ENCODE results near the gene UGGT2.

GRCh38 chr13:95955255-95955654 lies 97.9 kb downstream of the UGGT2 start:
- TF ChIP-seq TCF15 (CRISPR knock-in tag; IDR thresholded peaks at IDR 0.05) (no peak), E2F1 (CRISPR knock-in tag; IDR thresholded peaks at IDR 0.05) (no peak), ZKSCAN8 (CRISPR knock-in tag; IDR thresholded peaks at IDR 0.05) (no peak), POLR2A (conservative IDR thresholded peaks at IDR 0.05) (no peak), ELK1 (CRISPR knock-in tag; IDR thresholded peaks at IDR 0.05) (no peak), BDP1 (IDR thresholded peaks at IDR 0.05; ENCODE audit: insufficient read depth, insufficient read length) (no peak), MCM5 (IDR thresholded peaks at IDR 0.05; ENCODE audit: low read depth) (no peak), SMC3 (conservative IDR thresholded peaks at IDR 0.05; ENCODE audit: insufficient read depth, low read depth, low read length) (no peak), ETV6 (IDR thresholded peaks at IDR 0.05; ENCODE audit: borderline replicate concordance in 1 of 2, low read depth in 2 of 2, low read length in 1 of 2) (no peak), ETV6 (CRISPR knock-in tag; IDR thresholded peaks at IDR 0.05; ENCODE audit: borderline replicate concordance) (no peak), SAFB2 (IDR thresholded peaks at IDR 0.05; ENCODE audit: borderline replicate concordance, low read depth, low read length, severe bottlenecking) (no peak)
- TF ChIP-seq, protein P1, sequence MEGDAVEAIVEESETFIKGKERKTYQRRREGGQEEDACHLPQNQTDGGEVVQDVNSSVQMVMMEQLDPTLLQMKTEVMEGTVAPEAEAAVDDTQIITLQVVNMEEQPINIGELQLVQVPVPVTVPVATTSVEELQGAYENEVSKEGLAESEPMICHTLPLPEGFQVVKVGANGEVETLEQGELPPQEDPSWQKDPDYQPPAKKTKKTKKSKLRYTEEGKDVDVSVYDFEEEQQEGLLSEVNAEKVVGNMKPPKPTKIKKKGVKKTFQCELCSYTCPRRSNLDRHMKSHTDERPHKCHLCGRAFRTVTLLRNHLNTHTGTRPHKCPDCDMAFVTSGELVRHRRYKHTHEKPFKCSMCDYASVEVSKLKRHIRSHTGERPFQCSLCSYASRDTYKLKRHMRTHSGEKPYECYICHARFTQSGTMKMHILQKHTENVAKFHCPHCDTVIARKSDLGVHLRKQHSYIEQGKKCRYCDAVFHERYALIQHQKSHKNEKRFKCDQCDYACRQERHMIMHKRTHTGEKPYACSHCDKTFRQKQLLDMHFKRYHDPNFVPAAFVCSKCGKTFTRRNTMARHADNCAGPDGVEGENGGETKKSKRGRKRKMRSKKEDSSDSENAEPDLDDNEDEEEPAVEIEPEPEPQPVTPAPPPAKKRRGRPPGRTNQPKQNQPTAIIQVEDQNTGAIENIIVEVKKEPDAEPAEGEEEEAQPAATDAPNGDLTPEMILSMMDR (IDR thresholded peaks at IDR 0.05 in 2 of 3, conservative IDR thresholded peaks at IDR 0.05 in 1 of 3; ENCODE audit: insufficient read depth in 2 of 3, low read depth in 1 of 3, low read length in 3 of 3) = no peak
- TF ChIP-seq, protein P2, sequence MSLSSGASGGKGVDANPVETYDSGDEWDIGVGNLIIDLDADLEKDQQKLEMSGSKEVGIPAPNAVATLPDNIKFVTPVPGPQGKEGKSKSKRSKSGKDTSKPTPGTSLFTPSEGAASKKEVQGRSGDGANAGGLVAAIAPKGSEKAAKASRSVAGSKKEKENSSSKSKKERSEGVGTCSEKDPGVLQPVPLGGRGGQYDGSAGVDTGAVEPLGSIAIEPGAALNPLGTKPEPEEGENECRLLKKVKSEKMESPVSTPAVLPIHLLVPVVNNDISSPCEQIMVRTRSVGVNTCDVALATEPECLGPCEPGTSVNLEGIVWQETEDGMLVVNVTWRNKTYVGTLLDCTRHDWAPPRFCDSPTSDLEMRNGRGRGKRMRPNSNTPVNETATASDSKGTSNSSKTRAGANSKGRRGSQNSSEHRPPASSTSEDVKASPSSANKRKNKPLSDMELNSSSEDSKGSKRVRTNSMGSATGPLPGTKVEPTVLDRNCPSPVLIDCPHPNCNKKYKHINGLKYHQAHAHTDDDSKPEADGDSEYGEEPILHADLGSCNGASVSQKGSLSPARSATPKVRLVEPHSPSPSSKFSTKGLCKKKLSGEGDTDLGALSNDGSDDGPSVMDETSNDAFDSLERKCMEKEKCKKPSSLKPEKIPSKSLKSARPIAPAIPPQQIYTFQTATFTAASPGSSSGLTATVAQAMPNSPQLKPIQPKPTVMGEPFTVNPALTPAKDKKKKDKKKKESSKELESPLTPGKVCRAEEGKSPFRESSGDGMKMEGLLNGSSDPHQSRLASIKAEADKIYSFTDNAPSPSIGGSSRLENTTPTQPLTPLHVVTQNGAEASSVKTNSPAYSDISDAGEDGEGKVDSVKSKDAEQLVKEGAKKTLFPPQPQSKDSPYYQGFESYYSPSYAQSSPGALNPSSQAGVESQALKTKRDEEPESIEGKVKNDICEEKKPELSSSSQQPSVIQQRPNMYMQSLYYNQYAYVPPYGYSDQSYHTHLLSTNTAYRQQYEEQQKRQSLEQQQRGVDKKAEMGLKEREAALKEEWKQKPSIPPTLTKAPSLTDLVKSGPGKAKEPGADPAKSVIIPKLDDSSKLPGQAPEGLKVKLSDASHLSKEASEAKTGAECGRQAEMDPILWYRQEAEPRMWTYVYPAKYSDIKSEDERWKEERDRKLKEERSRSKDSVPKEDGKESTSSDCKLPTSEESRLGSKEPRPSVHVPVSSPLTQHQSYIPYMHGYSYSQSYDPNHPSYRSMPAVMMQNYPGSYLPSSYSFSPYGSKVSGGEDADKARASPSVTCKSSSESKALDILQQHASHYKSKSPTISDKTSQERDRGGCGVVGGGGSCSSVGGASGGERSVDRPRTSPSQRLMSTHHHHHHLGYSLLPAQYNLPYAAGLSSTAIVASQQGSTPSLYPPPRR (CRISPR knock-in tag; IDR thresholded peaks at IDR 0.05; ENCODE audit: borderline replicate concordance) = no peak
- TF ChIP-seq, protein P3, sequence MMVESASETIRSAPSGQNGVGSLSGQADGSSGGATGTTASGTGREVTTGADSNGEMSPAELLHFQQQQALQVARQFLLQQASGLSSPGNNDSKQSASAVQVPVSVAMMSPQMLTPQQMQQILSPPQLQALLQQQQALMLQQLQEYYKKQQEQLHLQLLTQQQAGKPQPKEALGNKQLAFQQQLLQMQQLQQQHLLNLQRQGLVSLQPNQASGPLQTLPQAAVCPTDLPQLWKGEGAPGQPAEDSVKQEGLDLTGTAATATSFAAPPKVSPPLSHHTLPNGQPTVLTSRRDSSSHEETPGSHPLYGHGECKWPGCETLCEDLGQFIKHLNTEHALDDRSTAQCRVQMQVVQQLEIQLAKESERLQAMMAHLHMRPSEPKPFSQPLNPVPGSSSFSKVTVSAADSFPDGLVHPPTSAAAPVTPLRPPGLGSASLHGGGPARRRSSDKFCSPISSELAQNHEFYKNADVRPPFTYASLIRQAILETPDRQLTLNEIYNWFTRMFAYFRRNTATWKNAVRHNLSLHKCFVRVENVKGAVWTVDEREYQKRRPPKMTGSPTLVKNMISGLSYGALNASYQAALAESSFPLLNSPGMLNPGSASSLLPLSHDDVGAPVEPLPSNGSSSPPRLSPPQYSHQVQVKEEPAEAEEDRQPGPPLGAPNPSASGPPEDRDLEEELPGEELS (CRISPR knock-in tag; IDR thresholded peaks at IDR 0.05; ENCODE audit: borderline replicate concordance) = no peak
